Measurements from ENCODE around the gene DGKB.

The DGKB gene

DNA sequence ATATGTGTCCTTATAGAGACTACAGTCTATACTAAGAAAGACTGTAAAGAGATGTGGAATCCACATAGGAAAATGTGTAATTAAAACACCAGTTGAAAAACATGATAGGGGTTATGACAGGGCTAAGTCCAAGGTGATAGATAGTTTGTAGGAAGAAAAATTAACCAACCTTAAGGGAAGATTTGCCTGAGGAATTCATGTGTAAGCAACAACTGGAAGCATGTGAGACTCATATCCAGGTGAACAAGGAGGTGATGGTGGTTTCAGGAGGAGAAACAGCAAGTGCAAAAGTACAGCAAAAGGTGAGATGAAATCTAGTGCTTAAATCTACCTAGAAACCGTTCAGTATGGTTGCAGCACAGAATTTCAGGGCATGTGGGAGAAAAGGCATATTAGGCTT lies 696.4 kb downstream of the DGKB start:
- no peak overlapping the region for H3K27ac ChIP-seq
- H3K4me3 ChIP-seq, result no peak overlapping the region

DNA sequence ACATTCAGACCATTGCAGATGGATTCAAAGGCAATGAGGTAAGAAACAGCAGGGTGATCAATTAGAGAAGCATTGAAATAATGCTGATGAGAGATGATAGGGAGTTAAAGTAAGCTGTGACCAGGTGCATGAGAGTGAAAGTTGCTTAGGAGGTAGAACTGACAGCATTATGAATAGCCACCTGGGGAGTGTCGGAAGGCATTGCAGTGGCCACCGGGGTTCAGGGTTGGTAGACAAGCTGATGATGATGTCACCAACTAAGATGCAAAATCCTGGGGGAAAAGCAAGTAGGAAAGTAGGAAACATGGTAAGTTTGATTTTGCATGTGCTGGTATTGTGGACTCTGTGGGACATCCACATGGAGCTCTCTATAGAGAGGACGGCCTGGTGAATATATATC lies 701.2 kb downstream of the DGKB start:
- Histone ChIP-seq H3K27ac (no peak overlapping the region), H3K4me3 (no peak overlapping the region)

DNA sequence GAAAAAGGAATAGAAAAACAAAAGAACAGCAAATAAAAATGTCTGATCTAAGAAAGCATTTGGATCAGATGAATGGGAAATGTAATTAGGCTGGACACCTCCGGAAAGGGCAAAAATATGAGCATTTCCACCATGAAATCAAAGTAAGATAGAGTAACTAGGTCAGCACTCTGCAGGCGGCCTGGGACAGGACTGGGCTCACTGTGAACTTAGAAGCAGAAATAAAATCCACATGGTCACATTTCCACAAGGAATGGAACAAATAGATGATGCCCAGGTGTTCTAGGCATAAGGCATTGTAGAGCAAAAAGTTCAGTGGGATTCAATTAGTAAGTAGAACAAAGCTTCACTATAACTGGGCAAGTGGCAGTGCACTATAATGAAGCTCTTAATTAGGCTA lies 703.2 kb downstream of the DGKB start:
- H3K27ac ChIP-seq, result no peak overlapping the region
- no peak overlapping the region for H3K4me3 ChIP-seq

DNA sequence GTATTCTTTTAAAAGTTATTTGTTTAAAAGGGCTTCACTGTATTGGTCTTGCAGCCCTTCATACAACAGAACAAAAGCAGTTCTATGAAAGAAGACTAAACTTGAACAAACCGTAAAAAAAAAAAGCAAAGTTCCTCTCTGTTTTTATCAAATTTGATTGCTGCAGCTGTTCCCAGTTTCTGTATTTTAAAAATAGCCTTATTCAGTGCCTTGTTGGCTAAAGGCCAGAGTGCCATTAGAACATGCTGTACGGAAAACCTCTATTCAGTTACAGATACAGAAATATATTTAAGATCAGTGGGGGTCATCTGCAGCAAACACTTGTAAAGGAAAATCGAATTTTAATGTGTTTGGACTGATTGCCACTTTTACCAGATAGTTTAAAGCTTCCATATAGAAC lies 705.3 kb downstream of the DGKB start:
- no peak overlapping the region for H3K4me3 ChIP-seq
- no peak overlapping the region for H3K27ac ChIP-seq

DNA sequence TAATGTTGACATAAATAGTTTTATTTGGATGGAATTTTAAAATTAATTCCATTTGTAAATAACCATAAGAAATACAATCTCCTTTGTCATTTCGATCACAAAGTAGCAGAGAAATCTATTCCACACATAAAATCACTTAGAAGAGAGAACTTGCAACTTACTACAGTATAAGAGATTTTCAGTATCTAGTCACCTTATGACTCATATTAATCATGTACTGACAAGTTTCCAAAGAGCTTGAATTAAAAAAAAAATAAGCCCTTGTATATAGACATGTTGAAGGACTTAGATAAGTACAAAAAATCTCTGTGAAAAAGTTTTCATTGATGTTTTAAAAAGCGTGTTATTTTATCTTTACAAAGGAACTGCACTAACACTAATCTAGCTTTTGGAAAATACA lies 706.0 kb downstream of the DGKB start:
- H3K27ac ChIP-seq, result no peak overlapping the region
- no peak overlapping the region for H3K4me3 ChIP-seq

DNA sequence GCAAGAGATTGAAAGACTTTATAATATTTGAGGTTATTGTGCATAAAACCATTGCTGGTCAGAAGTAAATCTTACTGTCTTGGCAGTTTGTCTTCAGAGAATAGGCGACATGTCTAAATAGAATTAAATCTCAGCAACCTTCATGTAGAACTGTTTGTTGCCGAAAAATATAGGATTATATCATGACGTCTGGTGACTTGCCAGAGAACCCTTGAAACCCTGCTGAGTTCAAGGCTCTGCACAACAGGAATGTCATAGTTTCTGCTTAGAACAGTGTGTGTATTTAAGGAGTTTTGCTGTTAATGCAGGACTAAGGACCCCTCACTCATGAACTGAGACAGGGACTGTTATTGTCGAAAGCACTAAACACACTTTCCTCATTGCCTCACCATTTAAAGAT lies 706.7 kb downstream of the DGKB start:
- H3K4me3 ChIP-seq, result no peak overlapping the region
- H3K27ac ChIP-seq, result no peak overlapping the region

DNA sequence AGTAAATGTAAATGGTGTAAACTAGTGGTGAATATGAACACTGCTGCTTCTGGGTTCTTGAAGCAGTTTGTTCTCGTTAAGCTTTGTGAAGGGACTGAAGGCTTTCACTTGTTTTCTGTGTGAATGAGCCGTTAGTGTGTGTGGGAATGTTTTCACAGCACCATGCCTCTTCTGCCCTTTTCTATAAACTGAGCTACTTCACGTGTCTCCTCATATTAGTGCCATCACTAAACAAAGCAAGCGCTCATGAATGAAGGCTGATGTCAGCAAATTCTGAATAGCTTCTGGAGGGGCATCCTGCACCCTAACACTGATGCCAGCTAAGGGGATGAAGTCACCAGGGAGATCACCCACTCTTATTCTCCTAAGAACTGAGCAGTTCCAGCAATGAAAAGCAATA lies 707.5 kb downstream of the DGKB start:
- H3K4me3 ChIP-seq, result no peak overlapping the region

DNA sequence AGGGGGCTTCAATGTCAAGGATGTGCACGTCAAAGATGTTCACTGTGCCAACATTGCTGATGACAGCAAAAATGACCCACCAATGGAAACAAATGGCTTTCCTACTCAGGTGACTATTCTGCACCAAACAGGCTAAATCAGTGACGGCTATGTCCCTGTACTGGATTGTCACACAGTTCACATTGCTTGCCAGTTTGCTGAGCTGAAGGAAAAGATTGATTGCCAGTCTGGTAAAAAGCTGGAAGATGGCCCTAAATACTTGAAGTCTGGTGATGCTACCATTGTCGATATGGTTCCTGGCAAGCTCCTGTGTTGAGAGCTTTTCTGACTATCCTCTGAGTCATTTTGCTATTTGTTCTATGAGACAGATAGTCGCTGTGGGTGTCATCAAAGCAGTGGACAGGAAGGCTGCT lies 710.9 kb downstream of the DGKB start:
- H3K4me3 ChIP-seq, result no peak overlapping the region
- no peak overlapping the region for H3K27ac ChIP-seq

More for the DNA sequence above, 707.5 kb downstream of the DGKB start:
- H3K27ac ChIP-seq, result no peak overlapping the region

DNA sequence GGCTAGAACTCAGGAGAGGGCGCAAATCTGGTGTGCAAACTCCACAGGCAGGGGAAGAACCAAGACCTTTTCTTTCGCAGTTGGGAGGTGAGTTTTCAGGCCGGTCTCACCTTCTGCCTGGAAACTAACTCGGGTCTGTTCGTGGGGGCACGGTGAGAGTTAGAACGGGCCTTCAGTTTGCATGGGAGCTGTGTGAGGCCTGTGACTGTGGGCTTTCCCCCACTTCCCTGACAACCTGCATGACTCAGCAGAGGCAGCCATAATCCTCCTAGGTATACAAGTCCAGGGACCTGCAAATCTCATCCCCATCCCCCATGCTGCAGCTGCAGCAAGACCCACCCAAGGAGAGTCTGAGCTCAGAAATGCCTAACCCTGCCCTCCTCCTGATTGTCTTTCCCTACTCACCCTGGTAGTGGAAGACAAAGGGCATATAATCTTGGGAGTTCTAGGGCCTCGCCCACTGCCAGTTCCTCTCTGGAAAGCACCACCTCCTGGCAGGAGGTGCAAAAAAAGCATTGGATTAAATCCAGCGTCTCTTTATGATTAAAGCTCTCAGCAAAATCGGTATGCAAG lies 718.2 kb downstream of the DGKB start:
- Histone ChIP-seq H3K4me3 (no peak overlapping the region), H3K27ac (no peak overlapping the region)

DNA sequence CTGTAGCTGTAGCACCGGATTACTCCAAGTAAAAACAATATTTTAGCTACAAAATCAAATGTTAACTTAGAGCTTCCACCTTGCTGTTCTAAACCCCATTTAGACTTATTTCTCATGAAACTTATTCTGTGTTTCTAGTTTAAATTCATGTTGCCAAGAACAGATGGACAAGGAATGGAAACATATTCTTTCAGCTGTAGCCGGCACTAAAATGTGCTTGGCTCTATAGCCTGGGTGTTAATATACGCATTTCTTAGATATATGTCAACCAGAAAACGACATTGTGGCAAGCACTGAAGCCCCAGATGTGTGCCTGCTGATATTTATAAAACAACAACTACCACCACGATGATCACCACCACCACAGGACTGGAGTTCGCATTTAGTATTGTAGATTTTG lies 722.8 kb downstream of the DGKB start:
- no peak overlapping the region for H3K27ac ChIP-seq
- H3K4me3 ChIP-seq, result no peak overlapping the region

DNA sequence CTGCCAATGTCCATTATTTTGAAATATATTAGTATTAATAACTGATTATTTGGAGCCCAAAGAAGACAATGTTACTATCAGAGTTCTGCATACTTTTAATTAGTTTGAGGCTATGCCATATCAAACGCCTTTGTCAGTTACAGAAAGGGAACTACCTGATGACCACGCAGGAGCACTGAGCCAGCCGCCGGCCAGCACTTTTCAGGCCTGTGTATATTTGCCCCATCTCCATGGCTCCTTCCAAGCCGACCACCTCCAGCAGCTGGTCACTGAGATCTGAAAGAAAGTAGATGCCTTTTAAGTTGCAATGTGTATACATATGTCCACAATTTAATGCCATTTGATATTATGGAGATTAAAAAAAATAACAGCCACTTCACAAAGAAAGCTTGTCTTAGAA lies 724.7 kb downstream of the DGKB start:
- Histone ChIP-seq H3K4me3 (no peak overlapping the region), H3K27ac (no peak overlapping the region)

DNA sequence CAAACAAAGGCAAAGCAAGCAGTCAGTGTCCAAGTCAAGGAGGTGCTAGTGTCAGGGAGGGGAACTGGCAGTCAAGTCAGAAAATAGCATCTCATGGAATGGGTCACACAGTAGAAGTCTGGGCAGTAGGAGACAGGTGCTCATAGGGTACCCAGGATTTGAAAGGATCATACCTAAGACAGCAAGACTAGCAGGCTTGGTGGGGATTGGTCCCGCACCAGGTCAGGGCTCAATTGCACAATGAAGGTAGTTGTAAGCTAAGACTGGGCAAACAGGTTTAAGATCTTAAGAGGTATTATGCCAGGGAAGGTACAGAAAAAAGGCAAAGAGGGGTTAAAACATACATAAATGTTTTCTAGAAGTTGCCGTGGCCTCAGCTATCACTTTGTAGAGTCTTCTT lies 731.7 kb downstream of the DGKB start:
- no peak overlapping the region for H3K4me3 ChIP-seq
- no peak overlapping the region for H3K27ac ChIP-seq

DNA sequence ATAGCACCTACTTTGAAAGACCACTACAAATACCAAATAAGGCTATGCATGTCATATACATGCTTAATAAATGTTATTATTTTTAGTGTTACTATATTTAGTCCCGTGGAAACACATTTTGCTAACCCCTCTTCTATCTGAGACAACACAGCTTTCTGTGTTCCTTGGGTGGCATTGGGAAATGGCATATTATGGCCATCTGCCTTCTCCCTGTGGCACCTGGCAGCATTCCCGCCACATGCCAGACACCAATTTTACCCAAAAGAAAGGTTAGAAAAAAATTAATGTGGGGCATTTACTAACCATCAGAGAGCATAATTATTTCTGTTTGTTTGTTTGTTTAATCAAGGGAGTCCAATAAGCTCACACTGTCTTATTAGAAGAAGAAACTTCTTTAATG lies 744.4 kb downstream of the DGKB start:
- Histone ChIP-seq H3K27ac (no peak overlapping the region), H3K4me3 (no peak overlapping the region)

DNA sequence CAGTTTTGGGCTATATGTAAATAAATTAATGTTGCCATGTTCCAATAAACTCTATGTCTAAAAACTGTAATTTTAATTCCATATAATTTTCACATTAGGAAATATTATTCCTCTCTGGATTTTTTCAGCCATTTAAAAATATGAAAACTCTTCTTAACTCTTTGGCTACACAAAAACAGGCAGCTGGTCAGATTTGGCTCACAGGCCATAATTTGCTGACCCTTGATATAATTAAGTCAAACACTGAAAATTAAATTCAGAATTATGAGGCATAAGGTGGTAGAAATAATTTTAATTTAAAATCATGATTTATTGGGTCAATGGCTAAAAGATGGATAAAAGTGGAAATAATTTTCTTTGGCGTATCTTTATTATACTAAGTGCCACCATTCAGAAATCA lies 746.1 kb downstream of the DGKB start:
- H3K27ac ChIP-seq, result no peak overlapping the region
- no peak overlapping the region for H3K4me3 ChIP-seq

DNA sequence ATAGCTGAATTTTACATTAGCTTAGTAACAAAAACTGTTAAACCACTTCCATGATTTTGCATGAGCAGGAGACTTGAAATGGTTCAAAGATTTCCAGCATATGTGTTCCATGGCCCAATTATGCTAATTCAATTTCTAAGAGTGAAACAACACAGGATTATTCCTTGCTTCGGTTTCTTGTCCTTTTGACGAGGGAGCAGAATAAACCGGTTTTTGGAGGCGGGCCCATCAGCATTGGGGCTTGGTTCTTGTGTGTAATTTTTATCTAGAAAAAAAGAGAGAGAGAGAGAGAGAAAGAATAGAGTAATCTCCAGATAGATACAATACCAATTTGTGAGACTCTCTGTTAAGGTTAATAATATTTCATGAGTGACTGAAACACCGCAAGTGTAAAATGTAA lies 753.6 kb downstream of the DGKB start:
- no peak overlapping the region for H3K4me3 ChIP-seq
- no peak overlapping the region for H3K27ac ChIP-seq

DNA sequence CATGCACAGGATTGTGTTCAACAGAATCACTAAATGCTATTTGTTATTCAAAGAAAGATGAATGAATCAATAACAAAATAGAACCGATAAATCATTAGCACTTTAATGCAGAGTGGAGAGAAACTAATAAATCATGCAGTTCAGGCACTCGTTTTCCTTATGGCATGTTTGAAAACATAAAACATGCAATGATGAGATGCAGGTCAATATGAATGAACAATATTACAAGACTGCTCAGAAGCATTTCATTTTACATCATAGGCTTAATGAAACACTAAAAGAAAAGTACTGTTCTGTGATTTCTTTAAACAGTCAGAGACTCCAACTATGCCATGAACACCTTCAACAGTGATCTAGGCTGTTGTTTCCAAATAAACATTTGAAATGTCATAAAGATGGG lies 755.0 kb downstream of the DGKB start:
- Histone ChIP-seq H3K4me3 (no peak overlapping the region), H3K27ac (no peak overlapping the region)

DNA sequence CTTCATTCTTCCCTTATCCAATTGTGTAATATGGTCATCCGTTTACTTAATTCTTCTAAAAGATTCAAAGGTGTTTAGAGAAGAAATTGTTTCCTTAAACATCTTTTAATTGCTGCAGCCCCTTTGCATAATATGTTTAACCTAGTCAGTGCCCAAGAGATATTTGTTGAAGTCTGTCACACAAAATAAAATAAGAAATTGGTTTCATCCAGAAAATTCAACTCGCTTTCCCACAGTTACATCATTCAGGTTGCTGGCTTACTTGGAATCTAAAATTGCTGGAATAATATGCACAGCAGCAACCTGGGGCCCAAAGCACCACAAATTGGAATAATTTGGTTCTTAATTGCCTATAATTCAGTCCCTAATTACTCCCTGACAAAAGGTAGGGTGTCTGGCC lies 758.0 kb downstream of the DGKB start:
- Histone ChIP-seq H3K4me3 (no peak overlapping the region), H3K27ac (no peak overlapping the region)

DNA sequence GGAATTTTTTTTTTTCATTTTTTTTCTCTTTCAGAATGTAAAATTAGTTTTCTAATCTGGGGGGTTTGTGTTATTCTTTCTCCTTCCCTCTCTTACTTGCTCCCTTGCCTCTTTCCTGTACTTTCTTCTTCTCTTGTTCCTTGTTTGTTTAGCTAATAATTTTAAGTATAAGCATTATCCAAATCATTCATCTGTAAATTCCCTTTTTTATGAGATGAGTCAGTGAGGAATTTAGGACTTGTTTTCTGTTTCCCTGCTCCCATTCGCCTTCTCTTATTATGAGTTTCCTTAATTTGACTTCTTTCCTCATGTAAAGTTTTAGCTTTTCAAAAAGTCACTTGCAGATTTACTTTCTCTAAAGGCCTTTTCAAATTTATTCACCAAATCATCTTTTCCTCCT lies 758.4 kb downstream of the DGKB start:
- no peak overlapping the region for H3K27ac ChIP-seq

DNA sequence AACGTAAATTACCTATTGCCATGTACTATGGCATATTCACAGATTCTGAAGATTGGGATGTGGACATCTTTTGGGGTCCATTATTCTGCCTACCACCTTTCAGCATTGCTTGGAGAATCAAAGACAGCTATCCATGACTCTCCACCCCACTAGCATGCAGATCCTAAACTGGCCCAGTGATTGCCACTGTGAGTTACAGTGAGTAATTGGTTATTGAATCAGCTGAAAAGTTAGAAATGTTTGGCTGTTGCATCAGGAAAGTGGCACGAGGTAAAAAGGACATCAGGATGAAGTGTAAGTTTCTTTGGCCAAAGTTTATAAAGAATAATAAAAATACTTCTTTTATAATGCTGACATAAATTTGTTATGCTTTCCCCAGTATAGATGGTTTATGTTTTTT lies 764.9 kb downstream of the DGKB start:
- no peak overlapping the region for H3K27ac ChIP-seq
- H3K4me3 ChIP-seq, result no peak overlapping the region

More for the DNA sequence above, 758.4 kb downstream of the DGKB start:
- H3K4me3 ChIP-seq, result no peak overlapping the region

DNA sequence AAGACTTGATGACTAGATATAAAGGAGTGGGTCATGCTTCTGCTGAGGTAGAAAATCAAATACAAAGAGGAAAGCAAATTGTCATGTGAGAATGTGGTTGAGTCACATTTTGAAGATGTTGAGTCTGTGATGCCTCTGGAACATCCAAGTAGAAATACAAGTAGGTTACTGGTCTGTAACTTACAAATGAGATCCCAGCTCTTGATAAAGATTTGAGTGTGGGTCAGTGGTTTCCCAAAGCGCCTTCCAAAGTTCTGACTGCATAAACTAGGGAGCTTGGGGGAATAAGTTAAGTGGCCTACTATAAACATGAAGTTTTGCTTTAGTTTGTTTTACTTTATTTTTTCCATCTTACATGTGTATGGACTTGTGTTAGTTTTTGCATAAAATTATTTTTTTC lies 768.8 kb downstream of the DGKB start:
- no peak overlapping the region for H3K4me3 ChIP-seq
- H3K27ac ChIP-seq, result no peak overlapping the region

DNA sequence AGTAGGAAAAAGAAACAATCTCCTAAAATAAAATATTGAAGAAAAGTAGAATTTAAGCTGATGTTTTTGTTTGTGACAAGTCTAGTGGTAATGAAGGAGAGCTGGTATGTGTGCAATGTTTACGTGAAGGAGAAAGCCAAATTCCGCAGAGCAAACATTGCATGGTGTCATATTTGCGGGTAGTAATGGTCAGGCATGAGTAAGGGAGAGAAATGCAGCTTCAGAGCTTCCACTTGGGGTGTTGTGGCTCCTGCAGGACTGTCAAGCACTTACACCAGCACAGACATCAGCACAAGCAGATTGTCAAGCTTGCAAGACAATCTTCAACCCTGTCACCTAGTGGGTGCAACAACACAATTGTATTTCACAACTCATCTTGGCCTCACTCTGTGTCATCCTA lies 776.6 kb downstream of the DGKB start:
- no peak overlapping the region for H3K27ac ChIP-seq
- no peak overlapping the region for H3K4me3 ChIP-seq

DNA sequence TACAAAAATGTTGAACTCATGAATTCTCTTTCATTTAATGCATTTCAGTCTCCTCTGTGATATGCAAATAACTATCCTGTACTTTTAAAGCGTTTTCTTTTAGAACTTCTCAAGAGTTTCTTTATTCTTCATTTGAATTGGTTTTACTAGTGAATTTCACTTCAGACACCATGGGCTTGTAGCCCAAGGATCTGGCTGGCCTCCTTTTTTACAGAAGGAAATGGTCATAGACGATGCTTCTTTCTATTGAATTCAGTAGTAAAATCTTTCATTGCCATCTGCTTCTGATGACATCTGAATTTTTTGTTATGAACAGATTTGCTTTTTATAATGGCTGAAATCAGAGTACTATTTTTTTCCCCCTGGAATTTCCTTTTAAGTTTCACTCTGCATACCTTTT lies 777.8 kb downstream of the DGKB start:
- H3K4me3 ChIP-seq, result no peak overlapping the region

DNA sequence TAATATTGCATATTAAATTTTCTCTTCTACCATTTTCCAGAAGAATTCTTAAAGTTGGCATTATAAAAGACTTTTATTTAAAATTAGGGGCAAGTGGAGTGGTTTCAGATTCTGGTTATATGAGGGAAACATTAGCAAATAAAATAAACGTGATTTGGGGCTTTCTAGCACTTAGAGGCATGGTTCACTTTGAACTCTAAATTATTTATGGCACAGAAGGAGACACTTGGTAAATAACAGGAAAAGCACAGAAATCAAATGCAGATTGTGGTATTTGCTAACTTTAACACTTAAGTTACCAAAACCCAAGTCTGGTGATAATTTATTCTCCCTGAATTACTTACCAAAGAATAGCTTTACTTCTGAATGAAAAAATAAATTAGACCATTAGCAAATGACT lies 778.6 kb downstream of the DGKB start:
- Histone ChIP-seq H3K27ac (no peak overlapping the region), H3K4me3 (no peak overlapping the region)

More for the DNA sequence above, 777.8 kb downstream of the DGKB start:
- H3K27ac ChIP-seq, result no peak overlapping the region

All from skin epidermis (tissue), 12 donors.